GM18868 (cell line): ENCODE measurements around the gene TSPAN18.

Source experiments
- ATAC-seq: cut with Tn5 transposase; IDR thresholded peaks from one replicate; pipeline ENCODE4 v1.9.1; 2021; ENCODE audit warnings: mild to moderate bottlenecking, moderate library complexity; ENCODE audit not compliant: unreplicated experiment

TSPAN18 gene

DNA sequence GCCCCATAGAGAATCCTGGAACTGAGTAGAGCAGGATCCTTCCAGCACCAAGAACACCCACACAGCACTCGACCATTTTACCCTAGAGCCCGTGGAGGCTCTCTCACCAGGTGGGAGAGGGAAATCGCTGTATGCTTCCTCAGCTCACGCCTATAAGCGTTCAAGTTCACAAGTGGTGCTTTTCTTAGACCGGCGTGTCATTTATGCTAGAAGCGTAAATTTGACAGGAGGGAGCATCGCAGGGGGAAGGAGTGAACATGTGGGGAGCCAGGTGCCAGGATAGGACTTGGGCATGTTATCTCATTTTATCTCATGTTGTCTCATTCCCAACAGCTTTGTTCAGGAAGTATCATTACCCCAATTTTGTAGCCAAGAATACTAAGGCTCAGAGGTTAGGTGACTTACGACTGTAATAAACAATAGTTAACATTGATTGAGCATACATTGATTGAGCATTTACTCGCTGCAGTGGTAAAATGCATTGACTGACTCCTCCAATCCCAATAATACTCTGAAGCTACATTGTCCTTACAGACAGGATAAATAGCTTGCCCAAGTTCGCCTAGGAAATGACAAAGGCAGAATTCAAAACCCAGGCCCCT is 243.0 kb downstream of the TSPAN18 start:
- ATAC-seq = no peak

DNA sequence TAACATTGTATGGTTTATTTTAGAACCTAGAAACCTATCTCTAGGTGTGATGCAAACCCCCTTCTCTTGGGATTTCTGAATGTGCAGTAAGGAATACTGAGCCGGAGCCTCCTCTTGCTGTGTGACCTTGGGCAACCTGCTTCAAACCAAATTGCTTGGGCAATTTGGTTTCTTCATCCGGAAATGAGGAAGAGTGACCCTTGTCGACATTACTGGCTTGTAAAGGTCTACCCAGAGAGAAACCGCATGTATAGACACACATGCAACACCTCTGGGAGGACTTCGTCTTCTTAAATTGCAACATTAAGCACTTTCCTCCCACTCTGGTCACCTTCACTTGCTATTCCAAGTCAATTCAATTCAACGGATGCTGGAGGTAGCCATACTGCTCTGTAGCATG is 243.5 kb downstream of the TSPAN18 start:
- ATAC-seq = no peak

GRCh38 chr11:44971185-44971584 is 244.4 kb downstream of the TSPAN18 start:
- no peak for ATAC-seq

DNA sequence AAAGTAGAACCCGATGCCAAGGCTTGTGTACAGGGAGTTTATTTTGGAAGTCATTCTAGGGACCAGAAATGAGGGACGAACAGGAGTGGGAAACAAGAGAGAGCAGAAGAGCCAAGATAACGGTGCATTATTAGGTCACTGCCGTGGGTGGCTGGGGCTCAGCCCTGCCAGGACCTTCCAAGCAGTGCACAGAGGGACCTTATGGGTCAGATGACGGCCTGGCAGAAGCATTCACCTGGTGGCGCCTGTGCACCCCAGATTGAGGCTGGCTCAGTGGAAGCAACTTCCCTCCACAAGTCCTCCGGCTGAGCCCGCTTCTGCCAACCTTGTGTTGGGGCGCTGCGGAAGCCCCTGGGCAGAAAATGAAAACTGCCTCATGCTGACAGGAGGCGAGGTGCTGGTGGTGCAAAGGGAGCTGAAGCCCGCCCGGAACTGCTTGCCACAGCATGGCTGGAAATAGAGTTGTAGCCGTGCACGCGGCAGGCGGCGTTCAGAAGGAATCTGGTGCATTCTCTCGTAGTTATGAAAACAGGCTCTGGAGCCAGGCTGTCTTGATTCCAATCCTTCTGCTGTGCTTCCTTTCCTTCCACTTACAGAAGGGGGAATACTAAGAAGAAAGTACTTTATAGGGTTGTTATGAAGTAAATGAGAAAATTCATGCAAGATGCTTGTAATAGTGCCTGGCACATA is 246.1 kb downstream of the TSPAN18 start:
- no peak for ATAC-seq

- no peak for ATAC-seq
These were observed 247.1 kb downstream of the TSPAN18 start for GRCh38 chr11:44973632-44974401.

DNA sequence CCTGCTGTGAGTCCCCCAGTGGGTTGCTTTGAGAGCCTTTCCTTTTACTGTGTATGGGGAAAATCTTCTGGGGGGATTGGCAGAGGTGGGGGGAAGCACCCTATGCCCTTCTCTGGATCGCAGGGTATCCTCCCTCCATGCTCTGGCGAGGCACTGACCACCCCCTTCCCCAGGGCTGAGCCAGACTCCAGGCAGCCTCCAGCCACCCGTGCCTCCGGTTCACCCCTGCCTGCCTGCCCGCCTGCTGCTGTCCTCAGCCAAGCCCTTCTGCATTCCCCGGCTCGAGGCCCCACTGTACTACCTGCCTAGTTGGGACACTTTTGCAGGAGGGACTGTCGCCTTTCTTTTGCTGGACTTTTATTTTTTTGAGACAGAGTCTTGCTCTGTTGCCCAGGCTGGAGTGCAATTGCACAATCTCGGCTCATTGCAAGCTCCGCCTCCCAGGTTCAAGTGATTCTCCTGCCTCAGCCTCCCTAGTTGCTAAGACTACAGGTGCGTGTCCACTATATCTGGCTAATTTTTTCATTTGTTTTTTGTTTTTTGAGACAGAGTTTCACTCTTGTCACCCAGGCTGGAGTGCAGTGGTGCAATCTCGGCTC is 247.7 kb downstream of the TSPAN18 start:
- ATAC-seq = no peak

DNA sequence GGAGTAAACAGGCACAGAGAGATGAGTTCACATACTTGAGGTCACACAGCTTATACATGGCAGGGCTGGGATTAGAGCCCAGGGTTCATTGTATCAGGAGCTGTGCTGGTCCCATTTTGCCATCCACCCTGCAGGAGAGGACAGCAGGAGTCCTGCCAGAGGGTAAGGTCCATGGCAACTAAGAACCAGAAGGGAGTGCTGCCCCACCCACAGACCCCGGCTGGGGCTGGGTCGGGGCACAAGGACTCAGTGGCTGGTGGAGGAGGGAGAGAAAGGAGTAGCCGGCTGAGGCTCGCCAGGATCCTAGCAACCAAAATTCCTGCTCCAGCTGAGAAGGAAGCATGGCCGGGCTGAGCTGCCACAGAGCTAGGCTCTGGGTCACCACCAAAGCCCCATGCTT is 249.8 kb downstream of the TSPAN18 start:
- ATAC-seq = no peak

- no peak for ATAC-seq
These were observed 250.8 kb downstream of the TSPAN18 start for GRCh38 chr11:44977493-44977984.

DNA sequence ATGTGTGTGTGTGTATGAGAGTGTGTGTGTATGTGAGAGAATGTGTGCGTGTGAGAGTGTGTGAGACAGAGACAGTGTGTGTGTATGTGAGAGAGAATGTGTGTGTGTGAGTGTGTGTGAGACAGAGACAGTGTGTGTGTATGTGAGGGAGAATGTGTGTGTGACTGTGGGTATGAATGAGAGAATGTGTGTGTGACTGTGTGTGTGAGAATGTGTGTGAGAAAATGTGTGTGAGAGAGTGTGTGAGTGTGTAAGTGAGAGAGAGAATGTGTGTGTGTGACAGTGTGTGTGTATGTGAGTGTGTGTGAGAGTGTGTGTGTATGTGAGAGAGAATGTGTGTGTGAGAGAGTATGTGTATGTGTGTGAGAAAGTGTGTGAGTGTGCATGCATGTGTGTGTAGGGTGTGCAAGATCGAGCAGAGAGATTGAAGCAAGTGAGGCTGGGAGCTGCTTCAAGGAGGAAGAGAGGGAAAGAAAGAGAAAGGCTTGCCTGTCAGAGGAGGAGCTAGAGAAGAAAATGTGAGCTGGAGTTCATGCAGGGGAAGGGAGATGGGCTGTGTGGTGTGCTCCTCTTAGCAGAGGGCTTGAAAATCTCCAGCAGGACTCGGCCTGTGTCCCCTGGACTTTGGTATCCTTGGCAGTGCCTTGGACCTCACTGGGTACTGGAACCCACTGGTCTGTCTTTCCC is 251.7 kb downstream of the TSPAN18 start:
- no peak for ATAC-seq

DNA sequence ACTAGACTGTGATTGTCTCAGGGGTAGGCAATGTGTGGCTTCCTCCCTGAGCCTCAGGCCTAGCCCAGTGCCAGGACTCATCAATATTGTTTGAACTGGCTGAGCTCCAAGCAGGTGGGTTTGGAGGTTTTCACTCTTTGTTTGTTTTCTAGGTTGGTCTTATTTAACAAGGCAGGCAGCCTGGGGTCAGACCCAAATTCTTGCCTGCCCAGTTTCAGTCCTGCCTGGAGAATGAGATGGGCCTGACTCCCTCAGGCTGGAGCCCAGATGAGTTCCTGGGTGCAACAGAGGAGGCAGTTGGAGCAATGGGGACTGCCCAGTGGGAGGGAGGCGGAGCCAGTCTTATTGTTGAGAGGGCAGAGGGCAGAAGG is 252.2 kb downstream of the TSPAN18 start:
- ATAC-seq = no peak

- ATAC-seq = no peak
These were observed 253.0 kb downstream of the TSPAN18 start for GRCh38 chr11:44979543-44980399.

- no peak for ATAC-seq
These were observed 254.0 kb downstream of the TSPAN18 start for GRCh38 chr11:44980533-44981427.
